GM12878 (cell line): Measurements from ENCODE around the gene KAZN. TPM values are rescaled to one million over a fixed set of nuclear protein-coding genes. Genes with fewer than 3 reads are reported as not detected.

Experiments
- ATAC-seq: fragments of 200-7000 bp; cut with Tn5 transposase; 3 replicates; pipeline ENCODE4 v1.9.1; 2020; ENCODE audit warnings: mild to moderate bottlenecking, moderate library complexity
- BruUV-seq: library from RNA; stranded (reverse); fragments of 400-500 nt; replicated peaks from 2 replicates; lab custom pipeline; 2021; lab: Mats Ljungman, UMichigan
- CTCF ChIA-PET: fragments of 300-600 bp; sonication (Branson Sonifier 250); formaldehyde crosslinking; extraction: SDS; loops from one replicate; lab custom pipeline; 2021; ENCODE audit warnings: inconsistent platforms; lab: Yijun Ruan, JAX
- POLR2A ChIA-PET: fragments of 350-600 bp; formaldehyde crosslinking; extraction: SDS; loops from one replicate; lab custom pipeline; 2021; ENCODE audit warnings: inconsistent platforms; lab: Charles Lee
- RAD21 ChIA-PET: fragments of 300-600 bp; sonication (Branson Sonifier 250); formaldehyde crosslinking; loops from one replicate; lab custom pipeline; 2023; ENCODE audit warnings: antibody characterized with exemption; ENCODE audit not compliant: unreplicated experiment; lab: Charles Lee
- SMC1A ChIA-PET: fragments of 300-600 bp; sonication (Branson Sonifier 250); formaldehyde crosslinking; loops from one replicate; lab custom pipeline; 2023; ENCODE audit not compliant: unreplicated experiment, uncharacterized antibody; lab: Charles Lee
- DNase-seq: peaks from one replicate; pipeline ENCODE4 v3.0.0-alpha.2; 2011; ENCODE audit warnings: low read depth, low spot score
- FAIRE-seq: peaks from 3 replicates; lab custom pipeline; 2011; peaks lifted over from hg19 to GRCh38; lab: Jason Lieb, UNC
- H2AFZ ChIP-seq: 2 replicates; pipeline ENCODE4 v1.6.0; 2011; ENCODE audit warnings: low read depth, low read length, control low read depth; ENCODE audit not compliant: control insufficient read depth
- H3K27ac ChIP-seq: 2 replicates; pipeline ENCODE4 v1.5.1; 2011; ENCODE audit warnings: control low read depth; ENCODE audit not compliant: control insufficient read depth, insufficient read depth
- H3K27me3 ChIP-seq, 2 experiments: replicated peaks in 1 of 2; 2 replicates each; pipeline versions ENCODE4 v1.6.0 to v1.6.1; 2011; ENCODE audit warnings: low read length in 1 of 2; ENCODE audit not compliant: control insufficient read depth in 2 of 2, insufficient read depth in 2 of 2
- H3K36me3 ChIP-seq, 2 experiments: 2 replicates each; pipeline ENCODE4 v1.5.1; 2011; ENCODE audit warnings: low read length in 1 of 2; ENCODE audit not compliant: control insufficient read depth in 2 of 2, insufficient read depth in 2 of 2
- H3K4me1 ChIP-seq: 2 replicates; pipeline ENCODE4 v1.6.1; 2011; ENCODE audit warnings: mild to moderate bottlenecking, low read length, moderate library complexity, mixed read lengths; ENCODE audit not compliant: control insufficient read depth, insufficient read depth
- H3K4me2 ChIP-seq: 2 replicates; pipeline ENCODE4 v1.6.0; 2011; ENCODE audit warnings: control low read depth; ENCODE audit not compliant: control insufficient read depth, insufficient read depth
- H3K4me3 ChIP-seq: fragments of 200-600 bp; sonication (generic); 2 replicates; pipeline ENCODE4 v1.5.1; 2016
- H3K79me2 ChIP-seq: 2 replicates; pipeline ENCODE4 v1.6.0; 2011; ENCODE audit warnings: low read length; ENCODE audit not compliant: control insufficient read depth, insufficient read depth
- H3K9ac ChIP-seq: 2 replicates; pipeline ENCODE4 v1.8.0; 2011; ENCODE audit warnings: low read length, control low read depth, mixed read lengths; ENCODE audit not compliant: control insufficient read depth, insufficient read depth
- H3K9me3 ChIP-seq: replicated peaks from 3 replicates; pipeline ENCODE4 v1.5.1; 2011; ENCODE audit warnings: mild to moderate bottlenecking, low read length; ENCODE audit not compliant: control insufficient read depth, insufficient read depth
- H4K20me1 ChIP-seq: 2 replicates; pipeline ENCODE4 v1.6.0; 2011; ENCODE audit not compliant: control insufficient read depth, insufficient read depth
- BACH1 ChIP-seq: fragments of 450-650 bp; IDR thresholded peaks from 2 replicates; pipeline ENCODE4 v1.6.1; 2017; ENCODE audit warnings: mild to moderate bottlenecking, borderline replicate concordance
- CEBPB ChIP-seq, 2 experiments: fragments of 150-350 bp in 1 of 2; IDR thresholded peaks; 2 replicates each; pipeline ENCODE4 v1.6.1; 2012 to 2014; ENCODE audit warnings: low read depth in 2 of 2, low read length in 2 of 2, borderline replicate concordance in 1 of 2, inconsistent platforms in 1 of 2
- MEF2B ChIP-seq: fragments of 450-650 bp; IDR thresholded peaks from 2 replicates; pipeline ENCODE4 v1.6.1; 2018; ENCODE audit warnings: mild to moderate bottlenecking, moderate library complexity; ENCODE audit not compliant: partially characterized antibody, poor library complexity, severe bottlenecking
- WGBS: methylation state at CpG from one replicate; pipeline ENCODE4 v1.1.6; 2016; ENCODE audit warnings: low lambda C conversion rate; ENCODE audit not compliant: insufficient replicate concordance, insufficient coverage; ENCODE audit errors: missing lambda C conversion rate; 5-methylcytosine and 5-hydroxymethylcytosine counted together
- in situ Hi-C: fragments of 300-500 bp; cut with MboI; formaldehyde crosslinking; loops from 9 replicates; pipeline ENCODE4 v1.14.3; 2018; ENCODE audit warnings: mixed read lengths
- intact Hi-C: fragments of 100-400 bp; cut with micrococcal nuclease; formaldehyde crosslinking; loops from one replicate; pipeline ENCODE4 v1.14.2; 2022; ENCODE audit not compliant: unreplicated experiment
- polyA plus RNA-seq, 11 experiments: library from polyadenylated mRNA; depleted of rRNA in 4 of 11; unstranded in 6 of 11; stranded (reverse) in 5 of 11; fragments of >200 nt; fragmentation: Nextera tagmentation in 4 of 11; fragmentation: Illumina TruSeq in 1 of 11; extraction: Ambion mirVana in 4 of 11; extraction: Trizol in 1 of 11; gene quantifications; 1 replicate in 1 of 11; 2 replicates in 10 of 11; pipeline versions ENCODE4 v1.2.1 to v1.2.3, GENCODE V29; 2011 to 2016; ENCODE audit warnings: inconsistent platforms in 2 of 11, missing spikeins in 2 of 11, low read depth in 1 of 11
- total RNA-seq, 4 experiments: library from RNA; depleted of rRNA in 3 of 4; stranded (reverse); fragments of >200 nt in 3 of 4; fragmentation: Illumina TruSeq in 1 of 4; extraction: Trizol in 1 of 4; gene quantifications; 2 replicates each; pipeline versions ENCODE4 v1.2.1 to v1.2.3, GENCODE V29; 2013 to 2021
- TF ChIP-seq, protein P1 (sequence below): IDR thresholded peaks from 2 replicates; pipeline ENCODE4 v1.6.1; 2012; ENCODE audit warnings: mild to moderate bottlenecking, low read depth, low read length

KAZN gene
- total and polyA plus RNA-seq, 10 of the 15 experiments (the other 5 are each of a cell fraction or from before 2014, with no cell fraction given): 0.72 to 4.0 (median 1.2) TPM

- DNase-seq: no peak
- no peak overlapping the region for H3K4me3 ChIP-seq
- H3K4me2 ChIP-seq: no peak overlapping the region
- H2AFZ ChIP-seq: no peak overlapping the region
- in situ Hi-C loops: no loop called here
- ATAC-seq: no peak
- H4K20me1 ChIP-seq: no peaks in the 10 kb centered on the region
- no peaks in the 10 kb centered on the region for H3K79me2 ChIP-seq
- peaks cover 0 to 2% of the 10 kb centered on the region in 2 experiments; a peak in 2 of 4 replicates for H3K27me3 ChIP-seq
- RAD21 ChIA-PET: no interaction called here
- intact Hi-C loops: no loop called here
- no peak overlapping the region for H3K27ac ChIP-seq
- no peaks in the 10 kb centered on the region for H3K4me1 ChIP-seq
- no peaks in the 10 kb centered on the region for H3K9me3 ChIP-seq
- no peaks in the 10 kb centered on the region for H3K36me3 ChIP-seq
- TF ChIP-seq CEBPB (IDR thresholded peaks at IDR 0.05; ENCODE audit: borderline replicate concordance in 1 of 2, low read depth in 2 of 2, low read length in 2 of 2) (no peak), MEF2B (peak; percentile 59), BACH1 (no peak)
- TF ChIP-seq, protein P1, sequence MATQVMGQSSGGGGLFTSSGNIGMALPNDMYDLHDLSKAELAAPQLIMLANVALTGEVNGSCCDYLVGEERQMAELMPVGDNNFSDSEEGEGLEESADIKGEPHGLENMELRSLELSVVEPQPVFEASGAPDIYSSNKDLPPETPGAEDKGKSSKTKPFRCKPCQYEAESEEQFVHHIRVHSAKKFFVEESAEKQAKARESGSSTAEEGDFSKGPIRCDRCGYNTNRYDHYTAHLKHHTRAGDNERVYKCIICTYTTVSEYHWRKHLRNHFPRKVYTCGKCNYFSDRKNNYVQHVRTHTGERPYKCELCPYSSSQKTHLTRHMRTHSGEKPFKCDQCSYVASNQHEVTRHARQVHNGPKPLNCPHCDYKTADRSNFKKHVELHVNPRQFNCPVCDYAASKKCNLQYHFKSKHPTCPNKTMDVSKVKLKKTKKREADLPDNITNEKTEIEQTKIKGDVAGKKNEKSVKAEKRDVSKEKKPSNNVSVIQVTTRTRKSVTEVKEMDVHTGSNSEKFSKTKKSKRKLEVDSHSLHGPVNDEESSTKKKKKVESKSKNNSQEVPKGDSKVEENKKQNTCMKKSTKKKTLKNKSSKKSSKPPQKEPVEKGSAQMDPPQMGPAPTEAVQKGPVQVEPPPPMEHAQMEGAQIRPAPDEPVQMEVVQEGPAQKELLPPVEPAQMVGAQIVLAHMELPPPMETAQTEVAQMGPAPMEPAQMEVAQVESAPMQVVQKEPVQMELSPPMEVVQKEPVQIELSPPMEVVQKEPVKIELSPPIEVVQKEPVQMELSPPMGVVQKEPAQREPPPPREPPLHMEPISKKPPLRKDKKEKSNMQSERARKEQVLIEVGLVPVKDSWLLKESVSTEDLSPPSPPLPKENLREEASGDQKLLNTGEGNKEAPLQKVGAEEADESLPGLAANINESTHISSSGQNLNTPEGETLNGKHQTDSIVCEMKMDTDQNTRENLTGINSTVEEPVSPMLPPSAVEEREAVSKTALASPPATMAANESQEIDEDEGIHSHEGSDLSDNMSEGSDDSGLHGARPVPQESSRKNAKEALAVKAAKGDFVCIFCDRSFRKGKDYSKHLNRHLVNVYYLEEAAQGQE: peak; percentile 72
- SMC1A ChIA-PET: no interaction called here
- BruUV-seq: no TSS peak
- POLR2A ChIA-PET: no interaction called here
- FAIRE-seq: no peak
- H3K9ac ChIP-seq: no peak overlapping the region
- WGBS: 35% methylated on average over 14 of the region's 14 CpGs
- CTCF ChIA-PET: no interaction called here
Measured at GRCh38 chr1:14866911-14867612, 268.6 kb downstream of the KAZN start.
